D721Med (cell line): ENCODE results near the gene RANBP9.

Experiments used
- DNase-seq: peaks from one replicate; pipeline ENCODE4 v3.0.0; 2011; ENCODE audit warnings: low spot score; ENCODE audit not compliant: insufficient read length
- FAIRE-seq: peaks from 2 replicates; lab custom pipeline; 2011; peaks lifted over from hg19 to GRCh38; lab: Jason Lieb, UNC
- CTCF ChIP-seq: IDR thresholded peaks from 2 replicates; pipeline ENCODE4 v1.5.1; 2012; ENCODE audit warnings: mild to moderate bottlenecking, control low read depth; ENCODE audit not compliant: insufficient read depth; ENCODE audit errors: missing control alignments

RANBP9 gene

GRCh38 chr6:13572951-13573654 lies 138.5 kb downstream of the RANBP9 start:
- FAIRE-seq, result no peak
- no peak for DNase-seq
- no peak for TF ChIP-seq CTCF

- TF ChIP-seq CTCF, result no peak
- FAIRE-seq, result no peak
- no peak for DNase-seq
Observed at GRCh38 chr6:13572240-13572639, 139.4 kb downstream of the RANBP9 start.
